Stimulated activated CD8-positive, alpha-beta memory T cell treated with anti-CD3 and anti-CD28 coated beads, Interleukin-7, amount 100 ng/mL, for 1 hour (primary cell): ENCODE measurements around the gene PRIM2.
"Not testable (repeated sequence)": the region's sequence is repeated elsewhere in the genome, so short reads cannot be mapped to it uniquely, and the experiment has no call there.

Experiments used
- DNase-seq, 2 donors: peaks; one replicate each; pipeline ENCODE4 v3.0.0-alpha.2; 2020; ENCODE audit warnings: low read depth in 2 of 2

The PRIM2 gene

GRCh38 chr6:57365076-57365583, 47.7 kb downstream of the PRIM2 start:
- DNase-seq, result not testable (repeated sequence)

- not testable (repeated sequence) for DNase-seq
Measured at GRCh38 chr6:57368965-57369731, 51.7 kb downstream of the PRIM2 start.

- not testable (repeated sequence) for DNase-seq
Measured at GRCh38 chr6:57371779-57372178, 54.3 kb downstream of the PRIM2 start.

GRCh38 chr6:57374764-57375163, 57.3 kb downstream of the PRIM2 start:
- not testable (repeated sequence) for DNase-seq

- not testable (repeated sequence) for DNase-seq
Measured at GRCh38 chr6:57376083-57376482, 58.7 kb downstream of the PRIM2 start.

- DNase-seq, result not testable (repeated sequence)
Measured at GRCh38 chr6:57389038-57389592, 71.7 kb downstream of the PRIM2 start.

GRCh38 chr6:57390818-57391217, 73.4 kb downstream of the PRIM2 start:
- DNase-seq, result not testable (repeated sequence)

GRCh38 chr6:57392047-57392446, 74.6 kb downstream of the PRIM2 start:
- not testable (repeated sequence) for DNase-seq

- not testable (repeated sequence) for DNase-seq
Measured at GRCh38 chr6:57419341-57419740, 101.9 kb downstream of the PRIM2 start.

GRCh38 chr6:57421503-57421902, 104.1 kb downstream of the PRIM2 start:
- no peak for DNase-seq

- no peak for DNase-seq
Measured at GRCh38 chr6:57423468-57423867, 106.0 kb downstream of the PRIM2 start.

- DNase-seq, result not testable (repeated sequence)
Measured at GRCh38 chr6:57431742-57432141, 114.3 kb downstream of the PRIM2 start.

- no peak for DNase-seq
Measured at GRCh38 chr6:57432157-57432556, 114.7 kb downstream of the PRIM2 start.

GRCh38 chr6:57432919-57433684, 115.7 kb downstream of the PRIM2 start:
- no peak for DNase-seq

- DNase-seq, result not testable (repeated sequence)
Measured at GRCh38 chr6:57433790-57434189, 116.4 kb downstream of the PRIM2 start.

- no peak for DNase-seq
Measured at GRCh38 chr6:57434944-57435343, 117.5 kb downstream of the PRIM2 start.

- DNase-seq, result no peak
Measured at GRCh38 chr6:57435475-57436160, 118.2 kb downstream of the PRIM2 start.

- not testable (repeated sequence) for DNase-seq
Measured at GRCh38 chr6:57440735-57441134, 123.3 kb downstream of the PRIM2 start.

- DNase-seq, result not testable (repeated sequence)
Measured at GRCh38 chr6:57442133-57442532, 124.7 kb downstream of the PRIM2 start.

- DNase-seq, result not testable (repeated sequence)
Measured at GRCh38 chr6:57443181-57443580, 125.8 kb downstream of the PRIM2 start.

GRCh38 chr6:57444787-57445186, 127.4 kb downstream of the PRIM2 start:
- DNase-seq, result not testable (repeated sequence)

GRCh38 chr6:57445379-57445778, 127.9 kb downstream of the PRIM2 start:
- DNase-seq, result not testable (repeated sequence)
